Rectal smooth muscle tissue (tissue), 1 donor: ENCODE results near the gene FCAMR.
A peak's percentile ranks its signal among the peaks of the same experiment; 100 is the strongest.

Experiments
- H3K27ac ChIP-seq: one replicate; pipeline ENCODE4 v1.7.0; 2013; ENCODE audit warnings: low read depth, low read length, inconsistent platforms
- H3K27me3 ChIP-seq: one replicate; pipeline ENCODE4 v1.7.0; 2013; ENCODE audit warnings: low read length; ENCODE audit not compliant: control insufficient read depth, insufficient read depth
- H3K36me3 ChIP-seq: one replicate; pipeline ENCODE4 v1.7.0; 2013; ENCODE audit warnings: low read length; ENCODE audit not compliant: control insufficient read depth, insufficient read depth
- H3K4me1 ChIP-seq: one replicate; pipeline ENCODE4 v1.7.0; 2013; ENCODE audit warnings: low read length; ENCODE audit not compliant: control insufficient read depth, insufficient read depth
- H3K4me3 ChIP-seq: one replicate; pipeline ENCODE4 v1.7.0; 2013; ENCODE audit warnings: low read length
- H3K9ac ChIP-seq: one replicate; pipeline ENCODE4 v1.7.0; 2013; ENCODE audit warnings: low read length

FCAMR gene

DNA sequence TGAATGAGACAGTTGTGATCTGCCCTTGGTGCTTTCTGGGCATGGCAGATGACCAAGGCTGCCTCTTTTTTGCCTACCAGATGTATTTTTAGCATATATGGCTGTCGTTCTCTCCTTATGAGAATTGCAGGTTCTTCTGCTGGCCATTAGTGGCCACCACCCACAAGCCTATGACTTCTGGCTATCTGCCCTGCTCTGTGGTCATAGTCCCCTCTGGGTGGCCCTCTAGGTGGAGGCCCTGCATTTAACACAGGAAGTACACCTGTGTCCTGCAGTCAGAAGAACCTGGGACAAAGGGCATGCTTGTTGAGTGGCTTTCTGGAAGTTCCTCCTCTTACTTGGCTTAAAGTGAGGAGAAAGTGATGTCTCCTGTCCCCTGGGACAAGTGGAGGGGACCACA, 6.5 kb downstream of the FCAMR start:
- no peak overlapping the region for H3K27ac ChIP-seq
- H3K27me3 ChIP-seq, result no peaks in the 10 kb centered on the region
- H3K36me3 ChIP-seq, result no peaks in the 10 kb centered on the region
- H3K9ac ChIP-seq, result no peak overlapping the region
- no peaks in the 10 kb centered on the region for H3K4me1 ChIP-seq
- no peak overlapping the region for H3K4me3 ChIP-seq

DNA sequence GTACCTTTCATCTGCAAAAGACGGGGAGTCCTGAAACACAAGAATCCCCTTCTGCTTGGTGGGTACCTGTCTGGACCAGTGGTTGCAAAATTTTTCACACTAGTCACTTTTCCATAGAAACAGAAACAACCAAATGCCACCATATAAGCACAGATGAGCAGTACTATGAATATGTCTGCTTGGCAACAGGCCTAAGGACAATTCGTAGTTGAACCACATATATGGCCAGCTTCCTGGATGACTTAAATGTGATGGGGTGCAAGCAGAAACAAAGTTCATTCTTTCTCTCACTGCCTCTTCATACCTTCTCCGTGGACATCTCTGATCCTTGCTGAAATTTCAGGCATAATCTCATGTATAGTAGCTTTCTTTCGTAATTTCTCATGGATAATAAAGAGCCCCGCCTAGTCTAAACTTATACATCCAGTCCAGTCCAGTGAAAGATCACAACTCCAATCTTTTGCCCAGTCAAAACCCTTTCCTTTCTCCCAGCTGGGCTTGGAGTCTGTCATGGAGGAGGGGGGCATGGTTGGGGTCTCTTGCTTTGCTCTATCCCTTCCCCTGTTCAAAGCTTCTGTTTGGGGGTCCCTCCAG, 7.0 kb downstream of the FCAMR start:
- Histone ChIP-seq H3K4me3 (no peak overlapping the region), H3K36me3 (no peaks in the 10 kb centered on the region), H3K4me1 (no peaks in the 10 kb centered on the region), H3K27ac (no peak overlapping the region), H3K27me3 (no peaks in the 10 kb centered on the region), H3K9ac (no peak overlapping the region)

DNA sequence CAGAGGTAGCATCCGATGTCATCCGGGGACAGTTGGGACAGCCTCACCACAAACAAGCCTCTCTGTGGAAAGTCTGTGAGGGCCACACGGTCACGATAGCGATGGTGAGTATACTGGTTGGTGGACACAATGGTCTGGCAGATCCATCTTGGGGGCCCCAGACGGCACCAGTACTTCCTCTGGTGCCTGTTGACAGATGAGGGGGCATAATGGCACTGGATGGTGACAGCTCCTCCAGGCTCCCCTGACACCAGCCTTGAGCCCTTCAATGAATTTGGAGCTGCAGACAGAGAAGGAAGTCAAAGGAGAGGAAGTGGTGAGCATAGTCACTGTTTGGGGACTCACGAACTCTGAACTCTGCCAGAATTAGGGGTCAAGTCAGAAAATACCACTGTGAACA, 8.0 kb downstream of the FCAMR start:
- no peak overlapping the region for H3K9ac ChIP-seq
- no peak overlapping the region for H3K27ac ChIP-seq
- no peaks in the 10 kb centered on the region for H3K27me3 ChIP-seq
- H3K4me3 ChIP-seq, result peak overlapping the region; percentile 19
- H3K36me3 ChIP-seq, result no peaks in the 10 kb centered on the region
- no peaks in the 10 kb centered on the region for H3K4me1 ChIP-seq

DNA sequence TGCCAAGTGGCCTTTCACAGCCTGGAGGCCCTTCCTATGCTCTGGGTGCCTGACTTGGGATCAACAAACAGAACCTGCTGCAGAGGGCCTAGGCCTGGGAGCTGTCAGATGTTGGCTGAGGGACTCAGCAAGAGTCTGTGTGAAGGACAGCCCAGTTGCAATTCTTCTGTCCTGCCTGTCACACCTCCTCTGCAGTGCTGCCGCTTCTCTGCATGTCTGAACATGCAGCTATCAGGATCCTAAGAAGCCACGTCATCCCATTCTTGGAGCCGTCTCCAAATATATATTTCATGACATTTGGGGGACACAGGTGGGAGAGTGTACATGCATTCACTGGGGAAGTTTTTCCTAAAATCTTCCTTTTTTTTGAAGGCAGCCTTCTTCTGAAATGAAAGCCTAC, 8.6 kb downstream of the FCAMR start:
- no peaks in the 10 kb centered on the region for H3K36me3 ChIP-seq
- H3K9ac ChIP-seq, result no peak overlapping the region

DNA sequence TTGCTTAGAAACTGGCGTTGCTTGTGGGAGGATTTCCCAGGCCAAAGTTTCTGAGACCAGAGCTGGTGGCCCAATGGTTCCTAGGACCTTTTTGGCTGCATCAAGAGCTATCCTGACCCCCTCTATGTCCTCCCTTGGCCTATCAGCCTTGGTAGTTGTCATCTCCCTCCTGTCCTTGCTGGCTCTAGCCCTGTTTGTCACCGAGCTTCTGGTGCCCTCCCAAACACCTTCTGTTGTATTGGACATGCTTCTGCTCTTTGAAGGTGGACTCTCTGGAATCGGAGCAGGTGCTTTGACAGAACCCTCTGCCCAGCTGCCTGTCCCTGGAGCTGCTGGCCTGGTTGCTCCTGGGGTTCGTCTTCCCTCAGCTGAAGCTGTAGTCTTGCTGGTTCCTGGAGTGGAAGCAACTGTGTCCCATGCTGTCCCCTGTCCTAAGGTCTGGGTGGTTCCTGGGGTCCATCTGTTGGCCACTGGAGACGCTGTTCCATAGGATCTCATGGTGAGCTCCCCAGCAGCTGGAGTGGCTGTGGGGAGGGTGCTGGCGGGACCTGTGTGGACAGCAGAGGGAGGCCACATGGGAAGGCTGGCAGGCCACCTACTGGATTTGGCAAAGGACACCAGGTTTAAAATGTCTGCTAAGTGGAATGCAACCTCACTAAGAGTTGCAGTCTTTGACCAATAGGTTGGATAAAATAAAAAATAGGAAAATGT, 9.4 kb downstream of the FCAMR start:
- Histone ChIP-seq H3K4me1 (no peaks in the 10 kb centered on the region), H3K27ac (no peak overlapping the region), H3K27me3 (no peaks in the 10 kb centered on the region), H3K4me3 (no peak overlapping the region), H3K36me3 (no peaks in the 10 kb centered on the region), H3K9ac (no peak overlapping the region)

More for the DNA sequence above, 8.6 kb downstream of the FCAMR start:
- Histone ChIP-seq H3K27ac (no peak overlapping the region), H3K4me1 (no peaks in the 10 kb centered on the region), H3K4me3 (no peak overlapping the region), H3K27me3 (no peaks in the 10 kb centered on the region)

DNA sequence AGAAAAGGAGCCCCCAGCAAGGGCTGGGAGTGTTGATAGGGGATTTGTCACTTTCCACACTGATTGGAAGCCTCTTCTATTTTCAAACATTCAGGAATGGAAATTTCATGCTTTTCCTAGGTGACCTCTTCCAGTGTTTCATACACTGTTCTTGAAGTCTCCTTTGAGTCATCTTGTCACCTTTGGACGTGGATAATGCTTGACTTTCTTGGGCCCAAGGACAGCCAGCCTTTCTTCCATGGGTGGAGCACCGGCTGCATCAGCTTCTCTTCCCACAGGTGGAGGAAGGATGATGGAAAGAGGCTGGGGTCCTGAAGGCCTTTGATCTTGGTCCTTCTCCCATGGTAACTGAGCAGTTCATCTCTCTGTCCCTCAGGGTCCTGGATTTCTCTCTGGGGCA, 12.1 kb downstream of the FCAMR start:
- H3K4me1 ChIP-seq, result no peaks in the 10 kb centered on the region
- H3K4me3 ChIP-seq, result no peak overlapping the region
- no peaks in the 10 kb centered on the region for H3K36me3 ChIP-seq
- H3K27ac ChIP-seq, result no peak overlapping the region
- no peak overlapping the region for H3K9ac ChIP-seq
- H3K27me3 ChIP-seq, result no peaks in the 10 kb centered on the region

DNA sequence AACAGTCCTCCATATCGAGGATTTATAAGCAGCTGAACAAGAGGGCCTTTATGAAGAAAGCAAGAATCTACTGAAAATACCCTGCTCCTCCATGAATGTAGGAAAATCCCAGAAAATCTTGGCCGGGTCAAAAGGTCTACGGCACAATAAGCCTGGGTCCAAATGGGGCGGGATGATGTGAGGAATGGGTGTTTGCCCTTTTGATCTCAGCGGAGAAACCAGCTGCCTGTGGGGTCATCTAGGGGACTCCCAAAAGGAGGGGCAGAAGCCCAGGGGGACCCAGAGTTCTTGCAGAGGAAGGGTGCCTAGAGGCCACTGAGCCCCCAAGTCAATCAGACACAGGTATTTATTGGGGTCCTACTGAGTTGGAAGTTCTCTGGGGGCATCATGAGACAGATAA, 12.6 kb downstream of the FCAMR start:
- Histone ChIP-seq H3K9ac (no peak overlapping the region), H3K27ac (no peak overlapping the region), H3K4me1 (no peaks in the 10 kb centered on the region), H3K36me3 (no peaks in the 10 kb centered on the region), H3K4me3 (no peak overlapping the region), H3K27me3 (no peaks in the 10 kb centered on the region)

DNA sequence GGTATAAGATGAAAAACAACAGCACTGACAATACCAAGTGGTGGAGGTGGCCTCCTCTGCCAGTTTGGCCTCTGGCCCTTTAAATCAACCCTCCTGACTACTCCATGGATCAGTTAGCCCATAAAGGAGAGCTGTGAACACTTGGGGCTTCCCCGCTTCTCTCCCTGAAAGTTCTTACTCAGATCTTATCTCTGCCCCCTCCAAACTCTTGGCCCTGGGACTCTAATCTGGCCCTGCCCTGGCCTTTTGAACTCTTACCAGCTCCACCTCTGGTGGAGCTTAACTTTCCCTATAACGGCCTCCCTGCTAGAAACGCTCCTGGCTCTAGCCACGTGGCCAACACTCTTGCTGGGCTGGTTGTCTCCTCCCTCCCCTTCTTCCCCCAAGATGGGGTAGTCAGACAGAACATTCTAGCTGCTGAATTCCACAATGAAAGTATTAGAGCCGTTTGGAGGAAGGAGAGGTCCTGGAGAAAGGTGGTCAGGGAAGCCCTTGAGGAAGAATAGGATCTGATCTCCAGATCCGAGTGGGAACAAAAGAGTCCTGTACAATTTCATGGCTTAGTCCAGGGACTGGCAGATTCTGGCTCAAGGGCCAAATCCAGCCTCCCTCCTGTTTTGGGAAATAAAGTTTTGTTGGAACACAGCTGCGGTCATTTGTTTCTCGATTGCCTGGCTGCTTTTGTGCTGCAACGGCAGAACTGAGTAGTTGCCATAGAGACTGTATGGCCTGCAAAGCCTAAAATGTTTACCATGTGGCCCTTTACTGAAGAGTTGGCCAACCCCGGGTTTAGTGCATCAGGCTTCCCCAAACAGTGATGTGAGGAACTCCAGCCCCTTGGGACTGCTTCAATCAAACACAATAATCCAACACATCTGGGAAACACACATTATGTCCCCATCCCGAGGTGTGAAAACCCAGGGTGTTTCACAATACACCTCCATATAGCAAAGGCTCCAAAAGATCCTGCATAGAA, 14.5 kb downstream of the FCAMR start:
- no peaks in the 10 kb centered on the region for H3K4me1 ChIP-seq
- H3K36me3 ChIP-seq, result no peaks in the 10 kb centered on the region
- no peak overlapping the region for H3K9ac ChIP-seq
- no peak overlapping the region for H3K27ac ChIP-seq
- H3K27me3 ChIP-seq, result no peaks in the 10 kb centered on the region
- no peak overlapping the region for H3K4me3 ChIP-seq

DNA sequence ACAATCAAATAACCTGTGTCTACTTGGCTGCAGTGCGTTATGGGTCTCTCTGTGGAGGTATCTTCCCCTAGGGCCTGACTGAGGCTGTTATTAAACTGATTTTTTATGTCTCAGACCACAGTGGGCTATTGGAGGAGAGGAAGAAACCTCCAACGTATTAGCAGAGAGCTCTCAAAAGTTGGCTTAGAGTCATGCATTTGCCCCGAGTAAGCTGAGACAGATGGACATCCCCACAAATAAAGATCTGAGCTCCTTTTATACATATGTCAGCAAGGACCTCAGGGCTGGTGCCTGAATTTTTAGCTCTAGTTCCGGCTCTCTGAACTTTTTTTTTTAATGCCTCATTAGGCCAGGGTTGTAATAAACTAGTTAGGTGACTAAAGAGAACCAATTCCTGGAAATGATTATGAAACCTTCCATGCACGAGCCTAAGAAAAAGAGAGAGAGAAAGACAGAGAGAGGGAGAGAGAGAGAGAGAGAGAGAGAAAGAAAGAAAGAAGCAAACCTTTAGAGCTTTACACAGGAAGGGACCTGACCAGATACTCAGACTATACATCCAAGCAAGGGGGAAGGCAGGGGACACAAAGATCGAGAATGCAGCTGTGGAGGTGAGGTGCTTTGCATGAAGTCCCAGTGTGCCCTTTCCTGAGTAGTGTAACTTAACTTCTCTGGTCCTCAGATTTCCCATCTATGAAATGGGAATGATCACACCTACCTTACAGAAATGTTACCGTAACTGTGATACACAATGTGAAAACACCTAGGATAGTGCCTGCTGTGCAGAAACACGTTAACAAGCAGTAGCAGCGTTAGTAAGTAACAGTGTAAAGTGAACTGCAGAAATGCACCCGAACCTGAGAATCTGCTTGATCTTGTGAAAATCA, 15.6 kb downstream of the FCAMR start:
- no peaks in the 10 kb centered on the region for H3K27me3 ChIP-seq
- no peaks in the 10 kb centered on the region for H3K36me3 ChIP-seq
- H3K9ac ChIP-seq, result no peak overlapping the region
- H3K4me1 ChIP-seq, result no peaks in the 10 kb centered on the region
- no peak overlapping the region for H3K4me3 ChIP-seq
- H3K27ac ChIP-seq, result no peak overlapping the region

DNA sequence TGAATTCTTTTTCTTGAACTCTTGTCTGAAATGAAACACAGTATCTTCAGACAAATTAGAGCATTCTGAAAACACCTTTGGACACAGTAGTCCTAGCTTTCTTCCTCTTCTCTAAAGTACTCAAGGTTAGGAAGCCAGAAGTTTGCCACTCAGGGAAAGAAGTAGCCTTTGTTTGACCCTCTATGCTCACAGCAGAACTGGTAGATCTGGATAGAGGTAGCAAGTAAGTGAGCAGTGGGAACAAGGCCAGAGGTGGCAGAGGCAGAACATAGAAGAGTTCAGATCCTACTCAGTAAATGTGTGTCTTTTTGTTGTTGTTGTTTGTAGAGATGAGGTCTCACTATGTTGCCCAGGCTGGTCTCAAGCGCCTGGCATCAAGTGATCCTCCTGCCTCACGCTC, 16.6 kb downstream of the FCAMR start:
- no peak overlapping the region for H3K4me3 ChIP-seq
- H3K4me1 ChIP-seq, result no peaks in the 10 kb centered on the region

DNA sequence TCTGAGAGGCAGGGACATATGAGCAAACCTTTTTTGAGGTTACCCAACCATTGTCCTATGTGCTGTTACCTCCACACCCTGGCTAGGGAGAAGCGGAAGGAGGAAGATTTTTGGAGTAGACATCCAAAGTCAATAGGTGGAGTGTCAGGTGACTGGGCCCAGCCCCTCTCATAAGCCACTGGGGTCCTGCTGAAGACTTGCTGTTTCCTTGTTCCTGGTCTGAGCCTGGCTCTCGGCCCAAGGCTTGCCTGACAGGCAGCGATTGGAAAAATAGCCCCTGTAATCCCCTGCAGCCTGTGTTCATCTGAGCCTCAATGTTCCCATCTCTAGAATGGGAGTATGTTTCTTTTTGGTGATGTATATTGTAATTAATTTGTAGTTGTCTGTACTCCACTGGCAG, 17.1 kb downstream of the FCAMR start:
- Histone ChIP-seq H3K4me1 (no peaks in the 10 kb centered on the region), H3K27ac (no peak overlapping the region), H3K36me3 (no peaks in the 10 kb centered on the region), H3K27me3 (no peaks in the 10 kb centered on the region), H3K9ac (no peak overlapping the region), H3K4me3 (no peak overlapping the region)

More for the DNA sequence above, 16.6 kb downstream of the FCAMR start:
- Histone ChIP-seq H3K9ac (no peak overlapping the region), H3K27me3 (no peaks in the 10 kb centered on the region), H3K27ac (no peak overlapping the region), H3K36me3 (no peaks in the 10 kb centered on the region)

DNA sequence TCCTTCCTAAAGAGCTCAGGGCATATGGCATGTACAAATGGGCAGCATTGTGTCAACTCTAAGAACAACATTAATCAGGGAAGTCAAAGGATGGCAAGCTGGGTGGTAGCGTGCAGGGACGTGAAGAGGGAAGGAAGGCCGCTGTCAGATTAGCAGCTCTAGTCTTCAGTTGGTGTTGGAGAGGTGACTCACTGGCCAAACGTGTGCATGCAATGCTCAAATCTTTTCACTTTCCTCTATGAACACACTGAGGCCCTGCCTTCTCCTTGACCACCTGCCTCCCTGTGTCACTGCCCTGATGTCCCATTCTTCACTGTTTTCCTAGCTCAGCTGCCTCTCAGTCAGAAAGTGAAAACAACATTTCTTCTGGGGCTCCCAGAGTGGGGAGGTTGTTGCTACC, 18.1 kb downstream of the FCAMR start:
- Histone ChIP-seq H3K27me3 (no peaks in the 10 kb centered on the region), H3K9ac (no peak overlapping the region), H3K36me3 (no peaks in the 10 kb centered on the region), H3K4me1 (no peaks in the 10 kb centered on the region), H3K4me3 (no peak overlapping the region), H3K27ac (no peak overlapping the region)
